Activated CD8-positive, alpha-beta T cell treated with anti-CD3 and anti-CD28 coated beads for 36 hours (primary cell): ENCODE measurements around the gene LCN9. TPM values are rescaled to one million over a fixed set of nuclear protein-coding genes. Genes with fewer than 3 reads are reported as not detected.
A peak's percentile ranks its signal among the peaks of the same experiment; 100 is the strongest.

Experiments
- ATAC-seq: fragments of 200-7000 bp; cut with Tn5 transposase; one replicate; pipeline ENCODE4 v1.10.0; 2021; ENCODE audit warnings: mild to moderate bottlenecking, moderate library complexity
- CTCF ChIA-PET: fragments of 350-600 bp; sonication (Branson Sonifier 250); formaldehyde crosslinking; loops from one replicate; lab custom pipeline; 2021; ENCODE audit warnings: antibody characterized with exemption; lab: Charles Lee
- POLR2A ChIA-PET: fragments of 350-600 bp; sonication (Branson Sonifier 250); formaldehyde crosslinking; loops from one replicate; lab custom pipeline; 2021; ENCODE audit warnings: antibody characterized with exemption; lab: Charles Lee
- DNase-seq: peaks from one replicate; pipeline ENCODE4 v3.0.0-alpha.2; 2020
- H3K27ac Mint-ChIP-seq: one replicate; pipeline ENCODE4 v1.8.0; 2021; ENCODE audit warnings: mild to moderate bottlenecking, mixed read lengths
- H3K27me3 Mint-ChIP-seq: one replicate; pipeline ENCODE4 v1.8.0; 2021; ENCODE audit warnings: mixed read lengths
- H3K36me3 Mint-ChIP-seq: one replicate; pipeline ENCODE4 v1.8.0; 2021; ENCODE audit warnings: low read depth, mixed read lengths
- H3K4me1 Mint-ChIP-seq: one replicate; pipeline ENCODE4 v1.8.0; 2021; ENCODE audit warnings: low read depth, mixed read lengths
- H3K4me3 Mint-ChIP-seq: one replicate; pipeline ENCODE4 v1.8.0; 2021; ENCODE audit warnings: mild to moderate bottlenecking, moderate library complexity, mixed read lengths
- H3K9me3 Mint-ChIP-seq: one replicate; pipeline ENCODE4 v1.8.0; 2021; ENCODE audit warnings: mixed read lengths
- intact Hi-C: fragments of 100-400 bp; cut with micrococcal nuclease; formaldehyde crosslinking; loops from one replicate; pipeline ENCODE4 v1.10.0; 2022
- total RNA-seq, 2 experiments: library from RNA; stranded (reverse); gene quantifications; one replicate each; pipeline ENCODE4 v1.2.3, GENCODE V29; 2021
- TF ChIP-seq, protein P1 (sequence below): fragments of 200-600 bp; IDR thresholded peaks from one replicate; pipeline ENCODE4 v1.8.0; 2022; ENCODE audit warnings: antibody characterized with exemption, mild to moderate bottlenecking

Gene LCN9
- total RNA-seq, 2 experiments from 2014 or later = not detected

DNA sequence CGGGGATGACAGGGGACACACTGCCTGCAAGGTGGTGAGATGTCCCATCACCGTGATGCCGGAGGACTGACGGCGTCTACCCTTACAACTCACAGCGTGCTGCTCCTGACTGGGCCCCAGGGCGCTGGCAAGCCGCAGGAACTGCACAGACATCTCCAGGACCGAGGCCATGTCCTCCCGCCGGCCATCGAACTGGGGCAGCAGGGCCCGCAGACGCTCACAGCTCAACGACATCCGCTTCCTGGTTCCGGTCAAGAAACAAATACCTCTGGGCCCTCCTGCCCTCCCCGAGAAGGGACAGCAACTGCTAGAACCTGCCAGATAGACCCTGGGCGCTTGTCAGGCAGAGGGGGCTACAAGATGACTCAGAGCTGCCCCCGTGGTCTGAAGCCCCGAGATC lies 35.1 kb downstream of the LCN9 start:
- ATAC-seq = no peak
- POLR2A ChIA-PET = no interaction called here

DNA sequence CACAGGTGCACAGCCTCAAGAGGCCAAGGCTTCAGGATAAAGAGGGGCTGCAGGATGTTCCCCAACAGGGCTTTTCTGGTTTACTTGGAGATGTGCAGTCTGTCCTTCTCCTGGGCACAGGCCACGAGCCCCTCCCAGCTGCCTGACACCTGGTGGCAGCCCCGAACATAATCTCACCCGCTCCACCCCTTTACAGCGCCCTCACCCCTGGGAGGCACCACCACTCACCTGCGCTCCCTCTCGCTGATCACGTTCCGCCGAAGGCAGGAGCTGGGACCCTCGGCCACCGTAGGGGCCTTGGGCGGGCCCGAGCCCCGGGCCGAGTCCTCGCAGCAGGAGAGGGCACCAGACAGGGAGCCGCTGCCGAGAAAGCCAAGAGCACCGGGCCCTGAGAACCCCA lies 35.7 kb downstream of the LCN9 start:
- Mint-ChIP-seq H3K27me3 (peaks cover 12% of the 10 kb centered on the region), H3K4me1 (no peaks in the 10 kb centered on the region), H3K9me3 (no peaks in the 10 kb centered on the region), H3K36me3 (no peaks in the 10 kb centered on the region), H3K27ac (no peak overlapping the region), H3K4me3 (no peak overlapping the region)
- DNase-seq (no peak), ATAC-seq (no peak)
- intact Hi-C loops = no loop called here
- CTCF ChIA-PET = no interaction called here
- POLR2A ChIA-PET = no interaction called here
- TF ChIP-seq, protein P1, sequence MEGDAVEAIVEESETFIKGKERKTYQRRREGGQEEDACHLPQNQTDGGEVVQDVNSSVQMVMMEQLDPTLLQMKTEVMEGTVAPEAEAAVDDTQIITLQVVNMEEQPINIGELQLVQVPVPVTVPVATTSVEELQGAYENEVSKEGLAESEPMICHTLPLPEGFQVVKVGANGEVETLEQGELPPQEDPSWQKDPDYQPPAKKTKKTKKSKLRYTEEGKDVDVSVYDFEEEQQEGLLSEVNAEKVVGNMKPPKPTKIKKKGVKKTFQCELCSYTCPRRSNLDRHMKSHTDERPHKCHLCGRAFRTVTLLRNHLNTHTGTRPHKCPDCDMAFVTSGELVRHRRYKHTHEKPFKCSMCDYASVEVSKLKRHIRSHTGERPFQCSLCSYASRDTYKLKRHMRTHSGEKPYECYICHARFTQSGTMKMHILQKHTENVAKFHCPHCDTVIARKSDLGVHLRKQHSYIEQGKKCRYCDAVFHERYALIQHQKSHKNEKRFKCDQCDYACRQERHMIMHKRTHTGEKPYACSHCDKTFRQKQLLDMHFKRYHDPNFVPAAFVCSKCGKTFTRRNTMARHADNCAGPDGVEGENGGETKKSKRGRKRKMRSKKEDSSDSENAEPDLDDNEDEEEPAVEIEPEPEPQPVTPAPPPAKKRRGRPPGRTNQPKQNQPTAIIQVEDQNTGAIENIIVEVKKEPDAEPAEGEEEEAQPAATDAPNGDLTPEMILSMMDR = no peak

More for the DNA sequence above, 35.1 kb downstream of the LCN9 start:
- DNase-seq = no peak
- TF ChIP-seq, protein P1 = no peak
- Mint-ChIP-seq H3K27ac (no peak overlapping the region), H3K9me3 (no peaks in the 10 kb centered on the region), H3K27me3 (peaks cover 10% of the 10 kb centered on the region), H3K4me3 (no peak overlapping the region), H3K4me1 (no peaks in the 10 kb centered on the region), H3K36me3 (no peaks in the 10 kb centered on the region)
- intact Hi-C loops = no loop called here
- CTCF ChIA-PET = no interaction called here

DNA sequence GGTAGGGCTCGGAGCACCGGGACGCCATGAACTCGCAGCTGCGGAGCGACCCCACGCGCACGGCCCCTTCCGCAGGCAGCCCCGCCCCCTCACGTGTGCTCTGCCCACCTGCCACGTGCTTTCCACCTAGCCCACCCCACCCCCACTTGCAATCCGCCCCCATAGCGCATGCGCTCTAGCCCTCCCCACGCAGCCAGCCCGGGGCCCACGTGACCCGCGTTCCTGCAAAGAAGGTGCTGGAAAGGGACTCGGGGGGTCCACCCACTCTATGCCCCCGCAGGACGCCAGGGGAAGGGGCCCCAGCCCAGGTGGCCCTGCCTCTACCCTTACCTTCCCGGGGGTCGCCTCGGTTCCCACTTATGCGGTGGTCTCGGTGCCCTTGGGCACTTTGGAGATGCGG lies 36.3 kb downstream of the LCN9 start, which contains the start of gene SOHLH1:
Gene SOHLH1, minus strand, starts transcription at position 42 of the 400 bp plus-strand sequence. Its CDS starts 14 bp downstream, at position 28.
- TF ChIP-seq, protein P1 = no peak
- CTCF ChIA-PET = no interaction called here
- peaks cover 12% of the 10 kb centered on the region for H3K27me3 Mint-ChIP-seq

DNA sequence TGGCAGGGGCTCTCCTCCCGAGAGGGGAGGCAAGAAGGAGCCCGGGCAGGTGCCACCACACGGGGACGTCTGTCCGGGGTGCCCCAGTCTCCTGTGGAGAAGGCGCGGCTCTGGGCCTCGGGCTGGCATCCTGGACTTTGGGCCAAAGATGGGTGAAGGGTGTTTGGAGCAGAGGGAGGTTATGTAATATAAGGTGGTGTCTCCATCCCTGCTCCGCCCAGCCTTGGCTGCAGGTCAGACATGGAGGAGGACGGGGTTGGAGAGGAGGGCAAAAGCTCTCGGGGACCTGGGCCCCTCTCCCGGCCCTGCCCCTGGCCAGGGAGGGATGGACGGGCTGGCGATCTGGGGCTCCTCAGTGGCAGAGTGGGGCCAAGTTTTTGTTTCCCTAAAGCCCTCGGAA lies 37.4 kb downstream of the LCN9 start:
- H3K36me3 Mint-ChIP-seq = no peaks in the 10 kb centered on the region
- intact Hi-C loops = no loop called here
- no peaks in the 10 kb centered on the region for H3K4me1 Mint-ChIP-seq
- no peak overlapping the region for H3K27ac Mint-ChIP-seq
- CTCF ChIA-PET = no interaction called here
- no peak overlapping the region for H3K4me3 Mint-ChIP-seq
- DNase-seq (no peak), ATAC-seq (no peak)
- H3K9me3 Mint-ChIP-seq = no peaks in the 10 kb centered on the region
- POLR2A ChIA-PET = no interaction called here
- H3K27me3 Mint-ChIP-seq = peaks cover 14% of the 10 kb centered on the region
- TF ChIP-seq, protein P1 = no peak

More for the DNA sequence above, 36.3 kb downstream of the LCN9 start, which contains the start of gene SOHLH1:
- DNase-seq (no peak), ATAC-seq (no peak)
- no peaks in the 10 kb centered on the region for H3K36me3 Mint-ChIP-seq
- H3K9me3 Mint-ChIP-seq = no peaks in the 10 kb centered on the region
- no peak within 1 kb of the TSS for H3K27ac Mint-ChIP-seq
- intact Hi-C loops = no loop called here
- no peak within 1 kb of the TSS for H3K4me3 Mint-ChIP-seq
- H3K4me1 Mint-ChIP-seq = no peaks in the 10 kb centered on the region
- POLR2A ChIA-PET = no interaction called here

DNA sequence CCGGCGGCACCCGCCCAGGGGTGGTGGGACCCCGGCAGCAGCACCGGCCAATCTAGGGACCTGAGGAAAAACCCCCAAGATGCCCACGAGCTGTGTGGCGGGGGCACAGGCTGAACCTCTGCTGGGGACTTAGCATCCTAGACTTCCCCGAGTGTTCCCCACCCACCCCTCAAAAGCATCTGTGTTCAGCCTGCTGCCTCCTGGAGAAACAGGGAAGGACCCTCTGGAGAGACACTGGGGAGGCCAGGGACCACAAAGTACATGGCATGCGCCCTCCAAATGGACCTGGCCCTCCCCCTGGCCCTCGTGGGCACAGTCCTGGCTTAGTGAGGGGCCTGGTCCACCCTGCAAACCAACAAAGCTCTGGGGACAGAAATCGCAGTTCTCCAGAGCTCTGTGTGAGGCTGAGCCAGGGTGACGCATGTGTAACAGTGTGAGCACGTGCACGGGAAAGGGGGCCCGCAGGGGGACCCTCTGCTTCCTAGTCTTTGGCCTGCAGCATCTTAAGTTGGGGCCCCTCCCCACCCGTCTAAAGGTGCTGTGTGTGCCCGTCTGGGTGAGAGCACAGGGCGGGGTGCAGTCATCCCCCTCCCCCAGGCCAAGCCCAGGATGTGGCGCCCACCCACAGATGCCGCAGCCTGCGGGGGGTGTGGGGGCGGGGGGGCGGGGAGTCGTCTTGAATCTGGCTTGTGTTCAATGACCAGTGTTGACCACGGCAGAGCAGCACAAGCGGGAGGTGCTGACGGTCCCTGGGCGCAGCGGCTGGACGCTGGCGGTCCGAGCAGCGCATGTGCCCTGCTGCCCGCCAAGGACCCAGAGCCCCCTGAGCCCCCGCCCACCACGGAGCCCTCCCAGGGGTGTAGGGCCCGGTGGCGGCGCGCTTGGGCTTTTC lies 38.2 kb downstream of the LCN9 start:
- TF ChIP-seq, protein P1 = no peak
- no peaks in the 10 kb centered on the region for H3K4me1 Mint-ChIP-seq
- ATAC-seq = peak; percentile 70
- CTCF ChIA-PET = no interaction called here
- H3K27me3 Mint-ChIP-seq = peaks cover 14% of the 10 kb centered on the region
- POLR2A ChIA-PET = no interaction called here
- no peaks in the 10 kb centered on the region for H3K9me3 Mint-ChIP-seq
- intact Hi-C loops = no loop called here
- DNase-seq = peak; percentile 44
- H3K36me3 Mint-ChIP-seq = no peaks in the 10 kb centered on the region
- no peak overlapping the region for H3K4me3 Mint-ChIP-seq
- H3K27ac Mint-ChIP-seq = no peak overlapping the region
